GM18909 (cell line): ENCODE results near the gene TOMM20L.

Source experiments
- ATAC-seq: cut with Tn5 transposase; IDR thresholded peaks from one replicate; pipeline ENCODE4 v1.9.1; 2021; ENCODE audit warnings: mild to moderate bottlenecking; ENCODE audit not compliant: unreplicated experiment, poor library complexity

TOMM20L gene

DNA sequence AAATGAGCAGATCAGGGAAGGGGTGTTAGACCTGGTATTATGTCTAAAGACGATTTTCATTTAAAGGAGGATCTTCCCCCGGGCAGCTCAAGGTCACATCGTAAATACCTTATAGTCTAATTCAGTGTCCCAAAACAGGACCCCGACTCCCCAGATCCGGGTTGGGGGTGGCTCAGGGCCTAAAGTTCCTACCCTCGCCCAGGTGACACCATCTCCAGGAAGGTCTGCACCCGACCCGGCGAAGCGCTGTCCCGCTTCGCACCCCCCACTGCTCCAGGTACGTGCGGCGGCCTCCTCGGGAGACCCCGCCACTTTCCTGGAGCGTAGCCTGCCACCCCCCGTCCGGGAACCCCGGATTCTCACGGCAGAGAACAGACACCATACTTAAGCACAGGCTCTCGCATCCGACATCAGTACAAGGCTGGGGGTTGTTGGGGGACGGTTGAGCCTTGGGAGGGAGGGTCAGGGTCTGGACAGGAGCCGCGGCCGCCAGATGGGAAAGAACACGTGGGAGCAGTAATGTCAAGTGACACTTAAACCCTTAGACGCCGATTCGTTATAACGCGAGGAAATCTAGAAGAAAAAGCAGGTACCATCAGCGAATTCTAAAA lies 31.0 kb downstream of the TOMM20L start:
- ATAC-seq, result peak; percentile 41

DNA sequence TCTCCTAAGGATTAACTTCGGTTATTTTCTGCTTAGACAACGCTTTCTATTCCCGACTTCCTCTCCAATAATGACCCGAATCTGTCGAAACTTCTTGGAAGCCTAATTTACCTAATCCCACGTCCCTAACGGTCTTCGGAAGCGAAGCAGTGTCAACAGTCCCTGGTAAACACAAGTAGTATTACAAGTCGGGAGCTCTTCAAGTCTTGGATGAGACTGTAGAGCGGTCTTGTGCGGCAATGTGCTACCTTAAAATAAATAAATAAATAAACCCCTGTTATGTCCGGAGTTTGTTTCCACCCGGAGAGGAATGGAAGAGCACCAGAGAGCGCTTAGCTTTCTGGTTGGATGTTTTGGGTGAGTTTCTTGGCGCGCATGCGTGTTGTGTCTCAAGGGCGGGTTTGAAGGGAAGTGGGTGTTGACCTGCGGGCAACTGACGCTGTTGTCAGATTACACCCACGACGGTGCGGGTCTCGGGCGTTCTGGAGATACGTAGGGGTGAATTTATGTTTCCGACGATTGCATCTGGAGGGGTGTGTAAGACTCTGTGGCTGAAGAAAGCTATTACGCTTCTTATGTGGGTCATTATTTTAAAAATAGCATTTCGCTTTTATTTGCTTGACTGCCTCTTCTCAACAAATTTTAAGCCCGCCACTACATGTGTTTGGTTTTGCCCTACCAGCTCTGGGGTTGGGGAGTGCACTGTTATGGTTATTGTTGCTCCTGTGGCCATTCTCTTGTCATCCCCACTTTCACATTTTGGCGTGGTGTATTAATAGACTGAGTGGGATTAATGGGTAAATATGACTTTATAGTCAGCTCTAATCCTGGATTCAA lies 31.8 kb downstream of the TOMM20L start, which contains the start of the genes KIAA0586 and TIMM9:
TSS of gene KIAA0586 (plus strand) at position 439 of the 837 bp plus-strand sequence. CDS start 546 bp downstream, outside the sequence.
TSS of gene TIMM9 (minus strand) at position 251 of the 837 bp plus-strand sequence. CDS start 15,586 bp downstream, outside the sequence.
- ATAC-seq, result peak; percentile 90

DNA sequence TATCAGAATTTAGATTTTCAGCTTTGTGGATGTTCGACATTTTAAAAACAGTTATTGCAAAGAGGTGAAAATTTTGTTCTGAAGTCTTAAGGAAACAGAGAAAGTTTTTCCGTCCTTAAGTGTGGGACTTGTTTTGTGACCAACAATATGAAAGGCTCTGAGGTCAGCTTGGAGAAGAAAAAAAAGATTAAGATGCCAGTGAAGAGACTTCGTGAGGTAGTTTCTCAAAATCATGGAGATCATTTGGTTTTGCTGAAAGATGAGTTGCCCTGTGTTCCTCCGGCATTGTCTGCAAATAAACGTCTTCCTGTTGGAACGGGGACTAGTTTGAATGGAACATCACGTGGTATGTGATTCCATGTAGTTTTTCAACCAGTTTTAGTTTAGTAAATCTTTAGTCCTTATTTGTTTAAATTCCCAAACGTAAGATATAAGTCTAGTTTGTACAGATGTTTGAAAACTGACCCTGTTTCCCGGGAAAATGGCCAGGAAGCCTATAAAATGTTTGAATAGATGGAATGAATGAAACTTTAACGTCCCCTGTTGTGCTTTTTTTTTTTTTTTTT lies 32.5 kb downstream of the TOMM20L start:
- no peak for ATAC-seq

GRCh38 chr14:58430156-58430555 lies 34.4 kb downstream of the TOMM20L start:
- ATAC-seq, result no peak

DNA sequence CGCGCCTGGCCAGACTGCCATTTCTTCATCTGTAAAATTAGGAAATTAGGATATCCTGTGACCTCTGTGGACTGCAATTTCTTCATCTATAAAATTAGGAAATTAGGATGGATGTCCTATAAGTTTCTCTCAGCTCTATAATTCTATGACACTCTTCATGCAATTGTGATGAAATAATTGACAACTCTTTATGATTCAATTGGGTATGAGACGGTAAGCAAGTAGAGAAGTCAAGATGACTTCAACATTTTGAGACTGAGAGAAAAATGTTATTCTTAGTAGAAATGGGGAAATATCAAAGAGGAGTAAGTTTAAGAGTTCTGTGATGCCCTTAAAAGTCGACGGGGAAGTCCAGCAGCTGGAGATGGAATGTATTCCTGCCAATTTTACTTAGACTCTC lies 43.7 kb downstream of the TOMM20L start:
- ATAC-seq, result no peak

- no peak for ATAC-seq
Observed at GRCh38 chr14:58444627-58445026, 48.9 kb downstream of the TOMM20L start.

DNA sequence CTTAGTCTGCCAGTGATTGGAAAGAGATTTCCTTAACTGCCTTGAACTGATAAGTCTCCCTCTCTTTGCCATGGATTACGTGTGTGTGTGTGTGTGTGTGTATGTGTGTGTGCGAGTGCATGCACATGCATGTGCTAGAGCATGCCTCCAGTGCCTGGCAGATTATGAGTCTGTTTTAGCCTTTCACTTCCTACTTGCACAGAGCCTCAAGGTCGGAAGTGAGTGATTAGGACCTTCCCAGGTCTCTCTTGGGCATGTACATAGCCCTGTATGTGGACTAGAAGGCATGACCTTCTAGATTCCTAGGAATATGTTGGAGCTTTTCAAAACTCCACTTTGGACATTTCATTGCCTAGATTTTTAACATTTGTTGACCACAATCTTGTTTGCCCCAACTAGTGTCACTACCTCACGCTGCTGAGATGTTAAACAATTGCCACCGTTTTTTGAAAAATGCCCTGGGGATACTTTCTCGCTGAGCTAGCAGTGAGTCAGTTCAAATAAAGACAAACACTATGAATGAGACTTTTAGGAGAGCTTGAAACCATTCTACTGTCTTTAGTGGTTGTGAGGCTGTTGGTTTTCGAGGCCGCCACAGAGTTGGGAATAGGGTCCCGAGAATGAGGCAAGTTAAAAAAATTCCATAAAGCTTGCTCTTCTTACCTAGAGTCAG lies 60.0 kb downstream of the TOMM20L start:
- ATAC-seq, result no peak
